Ishikawa (cell line): Measurements from ENCODE around the gene MYO1E.

Source experiments
- CEBPB ChIP-seq: IDR thresholded peaks from 2 replicates; pipeline ENCODE4 v1.6.1; 2012
- CREB1 ChIP-seq: IDR thresholded peaks from 2 replicates; pipeline ENCODE4 v1.6.1; 2012; ENCODE audit warnings: low read depth
- EP300 ChIP-seq: IDR thresholded peaks from 2 replicates; pipeline ENCODE4 v1.6.1; 2012; ENCODE audit warnings: borderline replicate concordance
- FOXM1 ChIP-seq: IDR thresholded peaks from 2 replicates; pipeline ENCODE4 v1.6.1; 2012; ENCODE audit warnings: low read depth, borderline replicate concordance
- MAX ChIP-seq: IDR thresholded peaks from 2 replicates; pipeline ENCODE4 v1.6.1; 2012
- NFIC ChIP-seq: IDR thresholded peaks from 2 replicates; pipeline ENCODE4 v1.6.1; 2012
- RAD21 ChIP-seq: IDR thresholded peaks from 2 replicates; pipeline ENCODE4 v1.6.1; 2012; ENCODE audit warnings: low read depth
- TAF1 ChIP-seq: IDR thresholded peaks from 2 replicates; pipeline ENCODE4 v1.6.1; 2012; ENCODE audit warnings: low read depth, mild to moderate bottlenecking
- TCF12 ChIP-seq: IDR thresholded peaks from 2 replicates; pipeline ENCODE4 v1.6.1; 2012; ENCODE audit warnings: low read depth
- TEAD4 ChIP-seq: IDR thresholded peaks from 2 replicates; pipeline ENCODE4 v1.6.1; 2012
- YY1 ChIP-seq: IDR thresholded peaks from 2 replicates; pipeline ENCODE4 v1.6.1; 2012; ENCODE audit warnings: low read depth
- TF ChIP-seq, protein P1 (sequence below): IDR thresholded peaks from 2 replicates; pipeline ENCODE4 v1.6.1; 2012; ENCODE audit warnings: low read depth, mild to moderate bottlenecking

DNA sequence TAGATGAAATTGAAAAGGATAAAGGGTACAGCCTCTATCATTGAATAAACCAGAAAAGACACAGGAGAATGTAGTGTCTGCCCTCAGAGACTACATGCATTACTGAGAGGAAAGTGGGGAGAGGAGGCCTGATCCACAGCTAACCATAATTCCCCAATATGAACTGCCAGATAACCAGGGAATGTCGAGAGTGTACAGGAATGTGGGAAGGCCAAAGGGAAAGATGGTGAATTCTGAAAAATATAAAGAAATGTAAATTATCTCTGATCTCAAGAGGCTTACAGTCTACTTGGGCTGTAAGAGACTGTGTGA lies 22.3 kb downstream of the MYO1E start:
- TF ChIP-seq TAF1 = no peak
- TF ChIP-seq CREB1 = no peak
- TF ChIP-seq YY1 = no peak
- TF ChIP-seq, protein P1, sequence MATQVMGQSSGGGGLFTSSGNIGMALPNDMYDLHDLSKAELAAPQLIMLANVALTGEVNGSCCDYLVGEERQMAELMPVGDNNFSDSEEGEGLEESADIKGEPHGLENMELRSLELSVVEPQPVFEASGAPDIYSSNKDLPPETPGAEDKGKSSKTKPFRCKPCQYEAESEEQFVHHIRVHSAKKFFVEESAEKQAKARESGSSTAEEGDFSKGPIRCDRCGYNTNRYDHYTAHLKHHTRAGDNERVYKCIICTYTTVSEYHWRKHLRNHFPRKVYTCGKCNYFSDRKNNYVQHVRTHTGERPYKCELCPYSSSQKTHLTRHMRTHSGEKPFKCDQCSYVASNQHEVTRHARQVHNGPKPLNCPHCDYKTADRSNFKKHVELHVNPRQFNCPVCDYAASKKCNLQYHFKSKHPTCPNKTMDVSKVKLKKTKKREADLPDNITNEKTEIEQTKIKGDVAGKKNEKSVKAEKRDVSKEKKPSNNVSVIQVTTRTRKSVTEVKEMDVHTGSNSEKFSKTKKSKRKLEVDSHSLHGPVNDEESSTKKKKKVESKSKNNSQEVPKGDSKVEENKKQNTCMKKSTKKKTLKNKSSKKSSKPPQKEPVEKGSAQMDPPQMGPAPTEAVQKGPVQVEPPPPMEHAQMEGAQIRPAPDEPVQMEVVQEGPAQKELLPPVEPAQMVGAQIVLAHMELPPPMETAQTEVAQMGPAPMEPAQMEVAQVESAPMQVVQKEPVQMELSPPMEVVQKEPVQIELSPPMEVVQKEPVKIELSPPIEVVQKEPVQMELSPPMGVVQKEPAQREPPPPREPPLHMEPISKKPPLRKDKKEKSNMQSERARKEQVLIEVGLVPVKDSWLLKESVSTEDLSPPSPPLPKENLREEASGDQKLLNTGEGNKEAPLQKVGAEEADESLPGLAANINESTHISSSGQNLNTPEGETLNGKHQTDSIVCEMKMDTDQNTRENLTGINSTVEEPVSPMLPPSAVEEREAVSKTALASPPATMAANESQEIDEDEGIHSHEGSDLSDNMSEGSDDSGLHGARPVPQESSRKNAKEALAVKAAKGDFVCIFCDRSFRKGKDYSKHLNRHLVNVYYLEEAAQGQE = no peak
- TF ChIP-seq FOXM1 = no peak
- TF ChIP-seq MAX = no peak
- no peak for TF ChIP-seq EP300
- no peak for TF ChIP-seq NFIC
- TF ChIP-seq CEBPB = no peak
- no peak for TF ChIP-seq TEAD4
- no peak for TF ChIP-seq RAD21
- no peak for TF ChIP-seq TCF12
